Stimulated activated CD8-positive, alpha-beta memory T cell treated with anti-CD3 and anti-CD28 coated beads, Interleukin-2, amount 100 ng/mL, for 48 hours (primary cell): ENCODE data around the gene CARS1.

Source experiments
- DNase-seq, 2 donors: peaks; one replicate each; pipeline ENCODE4 v3.0.0-alpha.2; 2020; ENCODE audit warnings: low read depth in 2 of 2

The CARS1 gene

DNA sequence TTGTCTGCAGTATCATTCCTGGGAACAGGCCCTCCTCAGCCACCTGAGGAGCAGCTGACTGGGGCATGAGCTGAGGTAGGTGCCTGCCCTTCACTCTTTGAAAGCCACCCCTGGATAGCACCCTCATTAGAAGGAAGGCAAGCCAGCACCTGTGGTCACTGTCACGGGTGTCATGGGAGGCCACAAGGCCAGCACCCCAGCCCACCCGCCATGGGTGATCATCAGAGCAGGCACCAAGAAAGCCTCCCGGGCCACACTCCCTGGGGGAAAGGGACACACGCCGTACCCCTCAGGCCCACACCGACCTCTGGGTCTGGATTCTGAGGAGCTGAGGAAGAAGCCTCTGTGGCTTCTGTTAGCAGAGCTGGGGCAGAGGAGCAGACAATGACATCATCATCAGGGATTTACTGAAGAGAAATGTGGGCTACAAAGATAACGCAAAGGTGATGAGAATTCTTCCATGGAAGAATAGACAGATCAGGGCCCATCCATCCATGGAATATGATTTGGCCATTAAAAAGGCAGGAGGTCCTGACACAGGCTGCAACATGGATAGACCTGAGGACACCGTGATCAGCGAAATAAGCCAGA, 48.4 kb downstream of the CARS1 start:
- no peak for DNase-seq

DNA sequence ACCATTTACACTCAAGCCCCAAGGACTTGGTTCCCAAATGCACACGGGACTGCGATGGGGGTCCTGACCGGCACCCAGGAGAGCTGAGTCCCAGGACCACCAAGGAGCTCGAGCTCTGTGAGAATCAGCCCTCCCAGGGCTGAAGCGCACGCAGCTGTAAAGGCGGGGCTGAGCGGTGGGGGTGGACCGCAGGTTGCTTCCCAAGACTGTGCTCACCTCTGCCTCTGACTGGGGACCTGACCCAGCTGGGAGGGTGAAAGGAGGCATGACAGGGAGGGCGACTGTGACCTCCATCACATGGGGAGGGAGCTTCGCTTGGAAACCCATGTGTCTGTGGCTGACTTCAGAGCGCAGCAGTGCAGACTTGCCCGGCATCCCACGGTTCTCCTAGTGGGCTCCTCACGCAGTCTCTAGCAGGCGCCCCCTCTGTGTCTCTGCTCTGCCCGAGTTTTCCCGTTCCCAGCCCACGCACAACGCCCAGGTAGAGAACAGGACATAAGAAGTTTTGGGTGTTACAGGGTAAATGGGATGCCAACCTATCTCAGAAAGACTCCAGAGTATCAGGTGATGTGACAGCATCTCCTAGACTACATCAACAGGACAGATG, 49.7 kb downstream of the CARS1 start:
- DNase-seq = no peak

DNA sequence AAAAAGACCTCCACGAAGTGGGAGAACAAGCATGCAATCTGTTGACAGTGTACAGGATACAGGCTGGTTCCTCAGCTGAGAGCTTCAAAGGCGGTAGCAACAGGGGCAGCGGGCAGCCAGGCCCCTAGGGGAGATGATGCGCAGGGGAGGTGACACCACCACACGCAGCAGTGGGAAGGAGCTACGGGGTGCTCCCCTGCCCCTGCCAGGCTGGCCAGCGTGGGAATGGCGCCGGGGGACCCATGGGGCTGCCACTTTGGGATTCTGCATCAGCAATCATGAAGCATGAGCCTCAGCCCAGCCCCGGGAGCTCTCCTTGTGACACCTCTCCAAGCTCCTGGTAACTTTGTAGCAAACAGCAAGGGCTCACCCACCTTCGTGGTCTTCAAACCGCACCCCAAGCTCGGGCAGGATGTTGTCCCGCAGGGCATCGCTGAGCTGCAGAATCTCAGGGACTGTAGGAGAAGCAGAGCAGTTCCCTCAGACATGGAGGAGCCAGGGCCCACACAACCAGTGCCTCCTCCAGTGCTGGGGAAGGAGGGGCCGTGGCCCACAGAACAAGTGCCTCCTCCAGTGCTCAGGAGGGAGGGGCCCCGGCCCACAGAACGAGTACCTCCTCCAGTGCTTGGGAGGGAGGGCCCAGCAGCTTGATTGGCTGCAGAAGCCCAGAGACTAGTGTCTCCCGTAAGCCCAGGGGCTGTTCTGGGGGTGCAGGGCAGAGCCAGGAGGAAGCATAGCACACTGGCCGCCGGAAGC, 50.5 kb downstream of the CARS1 start:
- no peak for DNase-seq

DNA sequence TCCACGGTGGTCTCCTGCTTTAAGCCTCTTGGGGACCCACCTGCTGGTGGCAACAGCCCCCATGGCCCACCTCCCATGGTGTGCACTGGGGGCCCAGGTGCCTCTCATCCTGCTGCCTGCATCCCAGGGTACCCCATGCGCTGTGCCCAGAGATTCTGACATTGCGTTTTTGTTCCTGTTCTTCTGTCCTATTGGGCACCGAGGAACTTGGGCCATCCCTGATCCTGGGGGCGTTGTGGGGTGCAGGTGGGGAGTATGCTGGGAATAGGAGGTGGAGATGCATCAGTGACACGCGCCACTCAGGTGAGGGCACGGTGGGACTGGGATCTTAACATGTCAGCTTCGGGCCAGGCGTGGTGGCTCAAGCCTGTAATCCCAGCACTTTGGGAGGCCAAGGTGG, 52.7 kb downstream of the CARS1 start:
- no peak for DNase-seq

DNA sequence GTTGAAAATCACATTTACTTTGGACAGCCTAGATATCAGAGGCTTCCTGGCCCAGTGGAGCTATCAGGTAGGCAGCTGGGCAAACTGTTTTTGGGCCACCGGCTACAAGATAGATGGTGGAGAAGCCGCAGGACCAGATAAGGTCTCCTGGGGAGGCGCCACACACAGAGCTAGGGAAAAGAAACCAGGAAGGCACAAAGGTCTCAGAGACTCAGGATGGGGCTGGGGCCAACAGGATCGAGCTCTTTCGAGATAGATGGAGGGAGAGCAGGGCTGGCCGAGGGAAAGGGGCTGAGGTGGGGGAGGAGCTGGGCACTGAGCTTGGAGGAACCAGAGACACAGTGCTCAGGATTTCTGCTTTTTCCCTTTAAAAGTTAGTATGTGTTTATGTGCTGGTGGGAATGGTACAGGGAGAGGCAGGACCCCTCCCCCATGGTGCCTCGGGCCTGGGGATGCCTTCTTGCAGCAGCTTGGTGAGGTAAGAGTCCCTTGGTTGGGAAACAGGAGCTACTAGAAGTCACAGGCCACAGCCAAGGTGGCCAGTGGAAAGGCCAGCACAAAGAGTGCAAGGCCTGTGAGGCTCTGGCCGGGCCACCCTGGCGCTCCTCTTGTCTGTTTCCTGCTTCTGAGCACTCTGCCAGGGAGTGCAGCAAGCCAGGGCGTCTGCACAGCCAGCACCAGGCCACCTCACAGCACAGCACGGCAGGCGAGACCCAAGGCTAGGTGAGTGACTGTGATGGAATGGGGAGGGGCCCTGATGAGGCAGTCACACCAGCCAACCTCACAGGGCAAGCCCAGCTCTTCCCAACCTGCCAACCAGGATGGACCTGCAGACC, 53.6 kb downstream of the CARS1 start:
- no peak for DNase-seq

DNA sequence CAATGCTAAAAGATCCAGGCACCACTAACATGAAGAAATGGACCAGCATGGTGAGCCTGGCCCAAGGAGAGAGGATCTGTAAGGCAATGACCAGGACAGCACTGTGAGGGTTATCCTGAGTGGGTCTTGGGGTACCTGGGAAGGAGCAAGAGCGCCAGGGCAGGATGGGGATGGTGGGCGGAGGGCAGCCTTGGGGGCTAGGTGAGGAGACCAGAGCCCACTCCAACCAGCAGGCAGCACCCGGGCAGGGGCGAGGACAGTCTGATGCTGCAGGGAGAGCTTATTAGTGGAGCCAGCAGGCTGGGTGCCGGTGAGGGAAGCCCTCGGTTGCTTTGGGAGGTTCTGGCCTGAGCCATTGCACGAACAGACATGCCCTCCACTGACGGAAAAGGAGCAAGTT, 54.4 kb downstream of the CARS1 start:
- no peak for DNase-seq

DNA sequence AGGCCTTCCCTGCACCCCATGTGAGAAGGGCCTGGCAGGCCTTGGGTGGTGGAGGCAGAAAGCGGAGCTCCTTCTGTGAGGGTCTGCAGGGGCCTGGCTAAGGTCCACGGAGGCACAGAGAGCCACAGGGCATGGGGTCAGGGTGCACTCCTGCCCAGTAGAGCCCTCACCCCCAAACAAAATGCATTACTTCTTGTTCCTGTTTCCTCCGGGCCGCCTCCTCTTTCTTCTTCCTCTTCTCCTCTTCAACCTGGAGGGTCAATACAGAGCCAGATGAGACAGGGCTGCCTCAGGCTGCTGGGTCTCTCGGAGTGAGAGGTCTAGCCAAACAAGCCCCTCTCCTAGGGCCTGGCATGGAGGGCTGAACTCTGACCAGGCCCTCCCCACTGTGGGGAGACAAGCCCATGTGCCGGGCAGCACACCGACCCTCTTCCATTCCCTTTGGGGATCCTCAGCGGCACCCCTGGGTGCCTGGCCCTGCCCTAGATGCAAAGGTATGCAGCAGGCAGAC, 54.8 kb downstream of the CARS1 start:
- no peak for DNase-seq

DNA sequence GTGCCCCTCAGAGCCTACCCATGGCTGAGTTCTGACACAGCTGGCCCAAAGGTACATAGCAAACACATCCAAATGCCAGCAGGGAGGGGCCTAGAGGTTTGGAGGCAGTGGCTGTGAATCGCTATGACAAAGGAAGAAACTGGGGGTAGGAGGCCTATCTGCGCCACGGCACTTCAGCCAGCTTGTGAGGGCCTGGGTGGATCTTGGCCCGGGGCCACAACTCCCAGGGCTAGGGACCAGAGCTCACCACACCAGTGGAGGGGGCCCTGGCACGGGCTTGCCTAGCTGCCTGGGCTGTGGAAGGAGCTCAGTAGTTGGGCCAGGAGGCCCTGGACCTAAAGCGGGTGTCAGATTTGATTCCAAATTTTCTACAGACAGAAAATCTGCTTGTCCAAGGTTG, 55.7 kb downstream of the CARS1 start:
- DNase-seq = no peak

DNA sequence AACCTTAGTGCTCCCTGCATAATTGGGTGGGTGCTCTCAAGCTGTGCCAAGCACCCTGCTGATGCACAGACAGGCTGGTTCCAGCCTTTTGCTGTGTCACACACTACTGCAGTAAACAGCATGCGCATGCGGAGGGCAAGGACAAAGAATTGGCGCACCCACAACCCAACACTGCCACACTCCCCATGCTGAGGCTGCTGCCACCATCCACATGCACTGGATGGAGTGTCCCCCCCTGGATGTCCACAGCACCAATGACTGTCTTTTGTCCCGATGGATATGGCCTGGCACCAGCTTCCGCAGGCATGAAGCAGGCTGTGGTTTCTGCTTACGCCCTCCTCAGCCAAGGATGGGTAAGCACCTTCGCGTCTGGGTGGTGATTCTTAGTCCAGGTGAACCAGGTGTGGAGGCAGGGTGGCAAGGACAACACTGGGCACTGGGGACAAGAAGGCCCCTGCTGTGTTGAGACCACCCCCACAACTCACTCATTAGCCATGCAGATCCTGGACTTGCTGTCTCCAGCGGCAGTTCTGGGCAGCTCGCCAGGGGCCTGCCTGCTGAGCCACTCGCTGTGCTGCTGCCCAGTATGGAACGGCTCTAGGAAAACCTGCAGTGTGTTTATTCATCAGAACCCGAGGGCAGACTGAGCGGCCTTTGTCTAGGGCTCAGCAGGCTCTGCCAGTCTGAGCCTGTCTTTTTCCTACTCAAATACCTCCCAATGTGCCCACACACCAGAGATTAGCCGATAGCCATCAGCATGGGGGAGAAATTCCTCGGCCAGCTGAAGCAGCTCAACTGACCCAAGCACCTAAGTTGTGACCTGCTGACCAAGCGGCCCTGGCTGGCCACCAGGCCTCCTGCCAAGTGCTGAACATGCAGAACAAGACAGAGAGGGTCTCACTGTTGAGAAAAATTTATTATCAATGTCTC, 56.9 kb downstream of the CARS1 start:
- no peak for DNase-seq

DNA sequence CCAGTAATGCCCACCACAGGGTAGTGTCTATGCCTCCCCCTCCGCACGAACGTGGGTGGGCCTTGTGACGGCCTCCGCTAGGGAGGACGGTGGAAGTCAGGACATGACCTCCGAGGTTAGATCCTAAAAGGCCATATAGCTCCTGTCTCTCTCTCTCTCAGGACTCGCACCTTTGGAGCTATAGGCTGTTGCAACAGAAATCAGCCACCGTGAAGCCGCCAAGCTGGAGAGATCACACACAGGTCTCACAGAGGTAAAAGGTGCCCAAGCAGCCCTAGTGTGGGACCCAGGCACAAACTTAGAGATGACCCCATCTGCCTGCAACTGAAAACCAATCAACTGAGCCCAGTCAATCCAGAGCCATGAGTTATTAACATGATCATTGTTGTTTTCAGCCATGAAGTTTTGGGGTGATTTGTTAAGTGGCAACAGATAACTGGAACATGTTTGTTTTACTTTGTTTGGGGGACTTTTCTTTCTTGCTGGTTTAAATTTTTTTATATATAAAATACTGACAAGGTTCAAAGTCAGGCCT, 57.7 kb downstream of the CARS1 start:
- DNase-seq = no peak

DNA sequence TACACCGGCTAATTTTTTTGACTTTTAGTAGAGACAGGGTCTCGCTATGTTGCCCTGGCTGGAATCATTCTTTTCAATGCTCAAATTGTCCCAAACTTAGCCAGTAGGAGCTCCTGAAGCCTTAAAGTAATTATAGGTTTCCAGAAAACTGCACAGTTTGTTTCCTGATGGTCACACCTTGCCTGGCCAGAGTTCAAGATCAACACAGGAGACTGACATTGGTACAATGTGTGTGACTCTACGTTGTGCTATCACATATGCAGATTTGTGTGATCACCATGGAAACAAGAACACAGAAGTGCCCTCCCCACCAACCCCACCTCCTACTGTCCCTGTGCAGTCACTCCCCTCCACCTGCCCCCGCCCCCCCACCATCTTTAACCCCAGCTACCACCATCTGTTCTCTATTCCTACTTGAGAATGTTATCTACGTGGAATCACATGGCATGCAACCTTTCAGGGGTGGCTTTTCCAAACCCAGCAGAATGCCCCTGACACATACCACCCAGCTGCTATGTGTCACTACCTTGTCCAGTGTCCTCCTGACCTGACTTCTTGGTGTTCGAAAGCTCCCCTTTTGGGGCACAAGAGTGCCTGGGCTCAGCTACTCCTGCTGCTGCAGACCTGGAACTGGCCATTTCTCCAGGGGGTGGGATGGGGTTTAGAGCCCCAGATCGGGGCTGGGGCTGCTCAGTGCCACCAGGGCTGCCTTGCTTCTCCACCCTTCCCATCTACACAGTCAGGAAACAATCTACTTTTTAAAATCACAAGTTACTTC, 59.0 kb downstream of the CARS1 start:
- no peak for DNase-seq

DNA sequence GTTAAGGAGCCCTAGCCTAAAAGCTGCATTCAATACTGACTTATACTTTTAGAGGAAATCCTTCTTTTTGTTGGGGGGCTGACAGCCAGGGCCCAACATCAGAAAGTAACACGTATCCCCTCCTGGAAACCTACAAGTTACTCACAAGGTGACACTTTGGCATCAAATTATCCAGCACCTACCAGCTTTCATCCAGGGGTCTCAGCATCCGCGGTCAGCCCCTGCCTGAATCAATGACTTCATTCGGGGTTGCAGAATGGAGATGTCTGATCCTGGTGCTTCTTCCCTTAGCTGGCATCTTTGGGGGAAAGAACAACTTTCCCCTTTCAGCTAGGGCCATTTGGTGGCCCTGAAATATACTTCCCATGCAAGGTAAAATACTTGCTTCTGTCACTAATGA, 59.8 kb downstream of the CARS1 start:
- no peak for DNase-seq

DNA sequence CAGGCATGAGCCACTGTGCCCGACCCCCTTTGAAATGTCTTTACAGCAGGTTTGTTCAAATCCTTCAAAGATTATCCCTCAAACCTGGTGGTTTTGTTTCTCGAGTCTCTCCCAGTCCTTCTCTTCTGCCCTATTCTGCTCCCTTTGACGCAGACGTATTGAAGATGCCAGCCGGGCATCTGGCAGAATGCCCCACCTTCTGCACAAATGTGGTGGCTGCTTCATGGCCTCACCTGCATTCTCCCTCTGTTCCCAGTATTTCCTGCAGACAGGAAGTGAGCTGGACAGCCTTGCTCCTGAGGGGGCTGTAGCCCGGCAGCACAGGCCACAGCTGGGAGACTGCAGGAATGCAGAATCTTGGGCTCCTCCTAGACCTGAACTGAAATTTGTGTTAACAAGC, 60.2 kb downstream of the CARS1 start:
- no peak for DNase-seq

DNA sequence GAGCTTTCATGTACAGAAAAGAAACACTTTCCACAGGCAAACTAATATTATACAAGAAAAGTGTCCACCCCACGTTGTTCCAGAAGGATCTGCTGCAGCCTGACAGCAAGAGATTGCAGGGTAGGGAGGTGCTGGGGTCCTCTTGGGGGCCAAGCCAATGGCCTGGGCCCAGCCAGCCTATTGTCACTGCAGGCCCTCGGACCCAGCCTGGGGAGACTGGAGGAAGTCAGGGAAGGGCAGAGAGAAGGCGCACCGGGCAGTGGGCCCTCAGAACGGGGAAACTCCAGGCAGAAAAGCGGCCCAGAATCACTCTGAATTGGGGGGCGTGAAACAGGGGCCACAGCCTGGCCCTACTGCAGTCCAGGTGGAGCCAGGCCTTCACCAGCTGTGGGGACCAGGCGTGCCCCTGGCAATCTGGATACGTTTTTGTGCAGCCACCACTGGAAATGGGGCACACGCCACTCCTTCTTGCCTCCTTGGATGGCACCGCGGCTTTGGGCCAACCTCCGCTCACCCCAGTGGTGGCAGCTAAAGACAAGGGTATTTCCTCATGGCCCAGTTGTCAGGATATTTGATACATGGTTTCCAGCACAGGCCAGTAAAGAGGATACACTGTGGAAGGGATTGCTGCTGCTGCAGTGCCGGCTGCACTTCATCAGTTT, 61.2 kb downstream of the CARS1 start:
- no peak for DNase-seq

DNA sequence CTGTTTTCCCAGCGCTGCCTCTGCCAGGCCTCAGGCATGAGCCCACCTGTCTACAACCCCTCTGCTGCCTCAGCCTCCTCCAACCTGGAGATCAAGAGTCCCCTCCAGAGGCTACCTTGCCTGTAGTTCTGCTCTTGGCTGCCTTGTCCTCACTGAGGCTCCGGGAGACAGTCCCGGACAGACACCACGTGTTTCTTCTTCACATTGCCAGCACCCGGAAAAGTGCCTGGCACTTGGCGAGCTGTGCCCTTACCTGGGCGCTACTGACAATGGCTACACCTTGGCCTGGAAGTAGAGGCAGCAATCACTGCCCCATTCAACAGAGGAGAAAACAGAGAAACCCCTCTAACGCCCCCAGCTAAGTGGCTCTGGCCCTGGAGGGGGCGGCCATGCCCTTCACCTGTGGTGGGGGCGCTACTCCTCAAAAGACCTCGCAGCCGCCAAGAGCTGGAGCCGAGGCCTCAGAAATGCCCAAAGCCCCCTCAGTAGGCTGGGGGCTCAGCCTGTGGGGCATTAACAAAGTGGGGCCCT, 62.1 kb downstream of the CARS1 start:
- no peak for DNase-seq

DNA sequence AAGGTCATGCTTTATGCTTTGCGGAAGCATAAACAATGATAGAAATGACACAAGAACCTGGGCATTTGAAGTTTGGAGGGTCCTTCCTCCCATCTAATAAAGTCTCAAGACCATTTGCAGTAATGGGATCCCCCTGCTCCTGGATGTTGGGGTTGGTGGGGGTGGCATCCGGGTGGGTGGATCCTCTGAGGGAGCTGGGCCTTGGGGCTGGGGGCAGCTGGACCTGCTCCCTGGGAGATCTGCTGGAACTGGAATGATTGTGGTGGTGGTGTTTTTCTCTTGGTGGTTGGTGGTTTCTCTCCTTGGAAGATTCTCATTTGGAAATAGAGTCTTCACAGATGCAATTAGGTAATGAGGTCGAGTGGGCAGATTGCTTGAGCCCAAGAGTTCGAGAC, 62.9 kb downstream of the CARS1 start:
- no peak for DNase-seq

DNA sequence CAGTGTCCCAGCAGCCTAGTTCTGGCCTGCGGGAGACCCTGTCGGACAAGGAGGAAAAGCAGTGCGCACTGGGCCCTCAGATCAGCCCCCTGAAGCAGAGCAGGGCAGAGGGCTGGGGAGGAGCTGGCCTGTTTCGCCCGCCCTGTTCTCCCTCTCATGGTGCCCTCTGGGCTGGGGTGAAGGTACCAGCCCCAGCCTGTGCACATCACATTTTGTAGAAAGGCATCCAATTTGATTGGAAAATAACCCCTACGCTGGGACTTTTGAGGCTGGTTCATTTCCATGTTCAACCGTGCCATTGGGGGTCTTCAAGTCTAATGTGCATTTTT, 64.3 kb downstream of the CARS1 start:
- no peak for DNase-seq

DNA sequence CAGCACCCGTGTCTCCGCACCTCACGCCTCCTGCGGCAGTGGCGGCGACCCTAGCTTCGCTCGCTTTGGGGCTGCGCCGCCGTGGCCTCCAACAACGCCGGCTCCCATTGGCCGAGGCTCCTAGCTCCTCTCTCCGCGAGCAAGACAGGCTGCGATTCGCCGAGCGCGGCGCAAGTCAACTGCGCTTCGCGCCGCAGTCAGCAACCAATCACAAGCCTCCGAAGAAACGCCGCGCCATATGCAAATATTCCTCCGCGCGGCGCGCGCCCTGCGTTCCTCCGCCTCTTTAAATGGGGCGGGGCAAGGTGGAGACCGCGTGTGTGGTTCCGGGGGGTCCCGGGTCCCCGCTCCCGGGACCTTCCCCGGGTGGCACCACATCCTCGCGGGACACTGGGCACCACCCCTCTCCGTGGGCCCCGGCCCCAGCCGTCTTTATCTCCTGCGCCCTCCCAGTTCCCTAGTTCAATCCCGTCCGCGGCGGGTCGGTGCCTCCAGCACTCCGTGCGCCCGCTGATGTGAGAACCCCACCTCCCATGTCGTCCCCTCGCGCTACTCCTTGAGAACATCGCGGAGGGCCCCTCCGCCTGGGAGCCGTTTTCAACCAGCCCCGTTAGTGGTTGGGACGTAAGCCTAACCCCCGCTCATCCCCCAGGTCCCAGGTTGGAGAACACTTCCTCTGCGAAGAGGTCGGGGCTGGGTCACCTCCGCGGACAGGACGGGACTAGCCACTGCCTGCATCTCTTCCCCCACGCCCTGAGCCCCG, 64.8 kb downstream of the CARS1 start, which contains the start of gene NAP1L4:
TSS of gene NAP1L4 (minus strand) at position 96 of the 763 bp plus-strand sequence. CDS start 13,109 bp downstream, outside the sequence.
- DNase-seq = peak; percentile 92 to 96
